Measurements from ENCODE around the gene ADCY9.

Gene ADCY9

DNA sequence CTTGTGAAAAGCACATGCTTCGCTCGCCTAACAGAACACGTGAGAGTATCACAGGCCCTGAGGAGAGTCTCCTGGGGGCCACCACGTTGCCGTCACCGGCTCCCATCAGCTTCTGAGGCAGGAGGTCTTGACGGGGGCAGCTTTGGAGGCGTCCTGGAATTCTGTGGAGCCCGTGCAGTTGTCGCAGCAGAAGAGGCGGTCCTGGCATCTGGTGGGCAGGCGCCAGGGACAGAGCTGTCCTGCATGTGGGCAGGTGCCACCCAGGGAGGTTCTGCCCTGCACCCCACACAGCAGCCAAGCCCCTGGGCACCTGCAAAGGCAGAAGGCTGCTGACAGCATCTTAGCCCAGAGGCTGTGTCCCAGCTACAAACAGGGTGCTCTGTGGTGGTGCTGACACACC lies 136.7 kb downstream of the ADCY9 start:
- no peak overlapping the region for H3K27ac ChIP-seq (ENCODE audit: extremely low read depth, low read depth, low read length)
- no peaks in the 10 kb centered on the region for H3K9me3 ChIP-seq (ENCODE audit: control insufficient read depth, insufficient read depth, low read depth, low read length)
- CTCF ChIA-PET, result interaction anchor here (0.5 to 0.8 kb wide), 5 partner anchors 20 to 675 kb away, joined by 3 to 4 read pairs (median 4); no protein-coding TSS in a partner anchor
- H3K4me1 ChIP-seq (ENCODE audit: control insufficient read depth, insufficient read depth, low read length), result peaks cover 8% of the 10 kb centered on the region
- peaks cover 0 to 49% of the 10 kb centered on the region in 2 experiments; a peak in 2 of 3 replicates for H3K36me3 ChIP-seq (ENCODE audit: control insufficient read depth in 2 of 2, insufficient read depth in 1 of 2, low read length in 2 of 2)
- POLR2A ChIA-PET, result no interaction called here
- TF ChIP-seq, protein P1, sequence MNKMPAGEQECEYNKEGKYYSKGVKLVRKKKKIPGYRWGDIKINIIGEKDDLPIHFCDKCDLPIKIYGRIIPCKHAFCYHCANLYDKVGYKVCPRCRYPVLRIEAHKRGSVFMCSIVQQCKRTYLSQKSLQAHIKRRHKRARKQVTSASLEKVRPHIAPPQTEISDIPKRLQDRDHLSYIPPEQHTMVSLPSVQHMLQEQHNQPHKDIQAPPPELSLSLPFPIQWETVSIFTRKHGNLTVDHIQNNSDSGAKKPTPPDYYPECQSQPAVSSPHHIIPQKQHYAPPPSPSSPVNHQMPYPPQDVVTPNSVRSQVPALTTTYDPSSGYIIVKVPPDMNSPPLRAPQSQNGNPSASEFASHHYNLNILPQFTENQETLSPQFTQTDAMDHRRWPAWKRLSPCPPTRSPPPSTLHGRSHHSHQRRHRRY (tag by site-specific recombination; IDR thresholded peaks at IDR 0.05), result no peak
- no peak for TF ChIP-seq ZNF221 (tag by site-specific recombination; IDR thresholded peaks at IDR 0.05; ENCODE audit: borderline replicate concordance)
- TF ChIP-seq, protein P2, sequence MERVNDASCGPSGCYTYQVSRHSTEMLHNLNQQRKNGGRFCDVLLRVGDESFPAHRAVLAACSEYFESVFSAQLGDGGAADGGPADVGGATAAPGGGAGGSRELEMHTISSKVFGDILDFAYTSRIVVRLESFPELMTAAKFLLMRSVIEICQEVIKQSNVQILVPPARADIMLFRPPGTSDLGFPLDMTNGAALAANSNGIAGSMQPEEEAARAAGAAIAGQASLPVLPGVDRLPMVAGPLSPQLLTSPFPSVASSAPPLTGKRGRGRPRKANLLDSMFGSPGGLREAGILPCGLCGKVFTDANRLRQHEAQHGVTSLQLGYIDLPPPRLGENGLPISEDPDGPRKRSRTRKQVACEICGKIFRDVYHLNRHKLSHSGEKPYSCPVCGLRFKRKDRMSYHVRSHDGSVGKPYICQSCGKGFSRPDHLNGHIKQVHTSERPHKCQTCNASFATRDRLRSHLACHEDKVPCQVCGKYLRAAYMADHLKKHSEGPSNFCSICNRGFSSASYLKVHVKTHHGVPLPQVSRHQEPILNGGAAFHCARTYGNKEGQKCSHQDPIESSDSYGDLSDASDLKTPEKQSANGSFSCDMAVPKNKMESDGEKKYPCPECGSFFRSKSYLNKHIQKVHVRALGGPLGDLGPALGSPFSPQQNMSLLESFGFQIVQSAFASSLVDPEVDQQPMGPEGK (tag by site-specific recombination; IDR thresholded peaks at IDR 0.05), result no peak
- no peak for TF ChIP-seq ZNF404 (tag by site-specific recombination; IDR thresholded peaks at IDR 0.05)
- TF ChIP-seq ZNF658 (tag by site-specific recombination; IDR thresholded peaks at IDR 0.05), result no peak
- TF ChIP-seq, protein P3, sequence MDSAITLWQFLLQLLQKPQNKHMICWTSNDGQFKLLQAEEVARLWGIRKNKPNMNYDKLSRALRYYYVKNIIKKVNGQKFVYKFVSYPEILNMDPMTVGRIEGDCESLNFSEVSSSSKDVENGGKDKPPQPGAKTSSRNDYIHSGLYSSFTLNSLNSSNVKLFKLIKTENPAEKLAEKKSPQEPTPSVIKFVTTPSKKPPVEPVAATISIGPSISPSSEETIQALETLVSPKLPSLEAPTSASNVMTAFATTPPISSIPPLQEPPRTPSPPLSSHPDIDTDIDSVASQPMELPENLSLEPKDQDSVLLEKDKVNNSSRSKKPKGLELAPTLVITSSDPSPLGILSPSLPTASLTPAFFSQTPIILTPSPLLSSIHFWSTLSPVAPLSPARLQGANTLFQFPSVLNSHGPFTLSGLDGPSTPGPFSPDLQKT (IDR thresholded peaks at IDR 0.05; ENCODE audit: borderline replicate concordance, low read depth, low read length), result no peak
- no peak for TF ChIP-seq IKZF3 (tag by site-specific recombination; IDR thresholded peaks at IDR 0.05)
- TF ChIP-seq SCRT2 (tag by site-specific recombination; IDR thresholded peaks at IDR 0.05), result no peak
- TF ChIP-seq ZNF133 (tag by site-specific recombination; IDR thresholded peaks at IDR 0.05), result no peak
- no peak for TF ChIP-seq ZNF223 (tag by site-specific recombination; IDR thresholded peaks at IDR 0.05)
- TF ChIP-seq, protein P4, sequence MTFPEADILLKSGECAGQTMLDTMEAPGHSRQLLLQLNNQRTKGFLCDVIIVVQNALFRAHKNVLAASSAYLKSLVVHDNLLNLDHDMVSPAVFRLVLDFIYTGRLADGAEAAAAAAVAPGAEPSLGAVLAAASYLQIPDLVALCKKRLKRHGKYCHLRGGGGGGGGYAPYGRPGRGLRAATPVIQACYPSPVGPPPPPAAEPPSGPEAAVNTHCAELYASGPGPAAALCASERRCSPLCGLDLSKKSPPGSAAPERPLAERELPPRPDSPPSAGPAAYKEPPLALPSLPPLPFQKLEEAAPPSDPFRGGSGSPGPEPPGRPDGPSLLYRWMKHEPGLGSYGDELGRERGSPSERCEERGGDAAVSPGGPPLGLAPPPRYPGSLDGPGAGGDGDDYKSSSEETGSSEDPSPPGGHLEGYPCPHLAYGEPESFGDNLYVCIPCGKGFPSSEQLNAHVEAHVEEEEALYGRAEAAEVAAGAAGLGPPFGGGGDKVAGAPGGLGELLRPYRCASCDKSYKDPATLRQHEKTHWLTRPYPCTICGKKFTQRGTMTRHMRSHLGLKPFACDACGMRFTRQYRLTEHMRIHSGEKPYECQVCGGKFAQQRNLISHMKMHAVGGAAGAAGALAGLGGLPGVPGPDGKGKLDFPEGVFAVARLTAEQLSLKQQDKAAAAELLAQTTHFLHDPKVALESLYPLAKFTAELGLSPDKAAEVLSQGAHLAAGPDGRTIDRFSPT (tag by site-specific recombination; IDR thresholded peaks at IDR 0.05), result no peak
- H3K4me3 ChIP-seq (ENCODE audit: low read depth, low read length), result no peak overlapping the region

DNA sequence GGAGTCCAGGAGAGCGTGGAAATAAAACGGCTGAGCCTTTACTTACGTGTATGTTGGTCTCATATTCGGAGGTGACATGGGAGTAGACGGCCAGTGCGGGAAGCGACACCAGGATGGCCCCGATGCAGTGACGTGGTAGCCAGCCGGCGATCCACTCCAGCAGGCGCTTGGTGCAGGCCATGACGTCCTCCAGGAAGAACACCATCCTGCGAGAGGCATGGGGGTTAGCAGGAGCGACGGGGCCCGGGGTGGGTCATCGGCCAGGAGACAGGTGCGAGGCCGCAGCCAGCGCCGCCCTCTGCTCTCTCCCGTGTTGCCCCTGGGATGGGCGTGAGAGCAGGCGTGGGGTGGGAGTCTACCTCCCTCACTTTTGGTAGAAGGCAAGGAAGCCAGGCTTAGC lies 137.2 kb downstream of the ADCY9 start:
- POLR2A ChIA-PET, result no interaction called here

More for the DNA sequence above, 137.2 kb downstream of the ADCY9 start:
- Histone ChIP-seq H3K36me3 (ENCODE audit: control insufficient read depth in 2 of 2, insufficient read depth in 1 of 2, low read length in 2 of 2) (peaks cover 0 to 50% of the 10 kb centered on the region in 2 experiments; a peak in 2 of 3 replicates), H3K27ac (ENCODE audit: extremely low read depth, low read depth, low read length) (no peak overlapping the region), H3K9me3 (ENCODE audit: control insufficient read depth, insufficient read depth, low read depth, low read length) (no peaks in the 10 kb centered on the region), H3K4me1 (ENCODE audit: control insufficient read depth, insufficient read depth, low read length) (peaks cover 8% of the 10 kb centered on the region), H3K4me3 (ENCODE audit: low read depth, low read length) (no peak overlapping the region)
- no peak for TF ChIP-seq ZIC2 (tag by site-specific recombination; IDR thresholded peaks at IDR 0.05)
- TF ChIP-seq KLF16 (tag by site-specific recombination; IDR thresholded peaks at IDR 0.05), result no peak
- TF ChIP-seq ZNF221 (tag by site-specific recombination; IDR thresholded peaks at IDR 0.05; ENCODE audit: borderline replicate concordance), result no peak
- TF ChIP-seq, protein P5, sequence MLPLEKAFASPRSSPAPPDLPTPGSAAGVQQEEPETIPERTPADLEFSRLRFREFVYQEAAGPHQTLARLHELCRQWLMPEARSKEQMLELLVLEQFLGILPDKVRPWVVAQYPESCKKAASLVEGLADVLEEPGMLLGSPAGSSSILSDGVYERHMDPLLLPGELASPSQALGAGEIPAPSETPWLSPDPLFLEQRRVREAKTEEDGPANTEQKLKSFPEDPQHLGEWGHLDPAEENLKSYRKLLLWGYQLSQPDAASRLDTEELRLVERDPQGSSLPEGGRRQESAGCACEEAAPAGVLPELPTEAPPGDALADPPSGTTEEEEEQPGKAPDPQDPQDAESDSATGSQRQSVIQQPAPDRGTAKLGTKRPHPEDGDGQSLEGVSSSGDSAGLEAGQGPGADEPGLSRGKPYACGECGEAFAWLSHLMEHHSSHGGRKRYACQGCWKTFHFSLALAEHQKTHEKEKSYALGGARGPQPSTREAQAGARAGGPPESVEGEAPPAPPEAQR (tag by site-specific recombination; IDR thresholded peaks at IDR 0.05), result no peak
- TF ChIP-seq, protein P6, sequence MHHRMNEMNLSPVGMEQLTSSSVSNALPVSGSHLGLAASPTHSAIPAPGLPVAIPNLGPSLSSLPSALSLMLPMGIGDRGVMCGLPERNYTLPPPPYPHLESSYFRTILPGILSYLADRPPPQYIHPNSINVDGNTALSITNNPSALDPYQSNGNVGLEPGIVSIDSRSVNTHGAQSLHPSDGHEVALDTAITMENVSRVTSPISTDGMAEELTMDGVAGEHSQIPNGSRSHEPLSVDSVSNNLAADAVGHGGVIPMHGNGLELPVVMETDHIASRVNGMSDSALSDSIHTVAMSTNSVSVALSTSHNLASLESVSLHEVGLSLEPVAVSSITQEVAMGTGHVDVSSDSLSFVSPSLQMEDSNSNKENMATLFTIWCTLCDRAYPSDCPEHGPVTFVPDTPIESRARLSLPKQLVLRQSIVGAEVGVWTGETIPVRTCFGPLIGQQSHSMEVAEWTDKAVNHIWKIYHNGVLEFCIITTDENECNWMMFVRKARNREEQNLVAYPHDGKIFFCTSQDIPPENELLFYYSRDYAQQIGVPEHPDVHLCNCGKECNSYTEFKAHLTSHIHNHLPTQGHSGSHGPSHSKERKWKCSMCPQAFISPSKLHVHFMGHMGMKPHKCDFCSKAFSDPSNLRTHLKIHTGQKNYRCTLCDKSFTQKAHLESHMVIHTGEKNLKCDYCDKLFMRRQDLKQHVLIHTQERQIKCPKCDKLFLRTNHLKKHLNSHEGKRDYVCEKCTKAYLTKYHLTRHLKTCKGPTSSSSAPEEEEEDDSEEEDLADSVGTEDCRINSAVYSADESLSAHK (tag by site-specific recombination; IDR thresholded peaks at IDR 0.05), result no peak
- no peak for TF ChIP-seq SP2 (tag by site-specific recombination; IDR thresholded peaks at IDR 0.05)
- TF ChIP-seq, protein P7, sequence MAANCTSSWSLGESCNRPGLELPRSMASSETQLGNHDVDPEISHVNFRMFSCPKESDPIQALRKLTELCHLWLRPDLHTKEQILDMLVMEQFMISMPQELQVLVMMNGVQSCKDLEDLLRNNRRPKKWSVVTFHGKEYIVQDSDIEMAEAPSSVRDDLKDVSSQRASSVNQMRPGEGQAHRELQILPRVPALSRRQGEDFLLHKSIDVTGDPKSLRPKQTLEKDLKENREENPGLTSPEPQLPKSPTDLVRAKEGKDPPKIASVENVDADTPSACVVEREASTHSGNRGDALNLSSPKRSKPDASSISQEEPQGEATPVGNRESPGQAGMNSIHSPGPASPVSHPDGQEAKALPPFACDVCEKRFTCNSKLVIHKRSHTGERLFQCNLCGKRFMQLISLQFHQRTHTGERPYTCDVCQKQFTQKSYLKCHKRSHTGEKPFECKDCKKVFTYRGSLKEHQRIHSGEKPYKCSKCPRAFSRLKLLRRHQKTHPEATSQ (tag by site-specific recombination; IDR thresholded peaks at IDR 0.05), result no peak
- TF ChIP-seq ZNF701 (tag by site-specific recombination; IDR thresholded peaks at IDR 0.05), result no peak
- no peak for TF ChIP-seq GLI2 (tag by site-specific recombination; IDR thresholded peaks at IDR 0.05; ENCODE audit: borderline replicate concordance, low read depth)
- TF ChIP-seq ZNF558 (tag by site-specific recombination; IDR thresholded peaks at IDR 0.05), result no peak
- CTCF ChIA-PET, result interaction anchor here (0.5 to 0.6 kb wide), 3 partner anchors 198 to 675 kb away, joined by 3 to 4 read pairs (median 4); no protein-coding TSS in a partner anchor
